Vagina (tissue), 2 donors: ENCODE results near the gene SIX3. TPM values are rescaled to one million over a fixed set of nuclear protein-coding genes. Genes with fewer than 3 reads are reported as not detected.

ENCODE experiments used
- DNase-seq, 2 donors: peaks; one replicate each; pipeline ENCODE4 v3.0.0-alpha.2; 2017; ENCODE audit errors: extremely low spot score in 2 of 2
- H3K27ac ChIP-seq: fragments of 200-600 bp; sonication (generic); one replicate; pipeline ENCODE4 v1.5.1; 2019
- H3K27me3 ChIP-seq: fragments of 200-600 bp; sonication (generic); one replicate; pipeline ENCODE4 v1.5.1; 2019
- H3K36me3 ChIP-seq, 2 donors: fragments of 200-600 bp; sonication (generic); one replicate each; pipeline ENCODE4 v1.5.1; 2017 to 2019
- H3K4me1 ChIP-seq: fragments of 200-600 bp; sonication (generic); one replicate; pipeline ENCODE4 v1.5.1; 2019
- H3K4me3 ChIP-seq, 2 donors: fragments of 200-600 bp; sonication (generic); 1 replicate in 1 of 2; 2 replicates in 1 of 2; pipeline ENCODE4 v1.5.1; 2016 to 2019
- H3K9me3 ChIP-seq: fragments of 200-600 bp; sonication (generic); one replicate; pipeline ENCODE4 v1.5.1; 2019
- POLR2A ChIP-seq, 2 donors: fragments of 450-650 bp; IDR thresholded peaks; one replicate each; pipeline ENCODE4 v1.6.1; 2017; ENCODE audit warnings: antibody characterized with exemption in 2 of 2, mild to moderate bottlenecking in 2 of 2, moderate library complexity in 2 of 2
- POLR2AphosphoS5 ChIP-seq, 2 donors: sonication (generic); formaldehyde crosslinking; IDR thresholded peaks; one replicate each; pipeline ENCODE4 v1.9.0; 2017; ENCODE audit warnings: antibody characterized with exemption in 2 of 2, mild to moderate bottlenecking in 2 of 2, low read depth in 1 of 2; ENCODE audit not compliant: insufficient read depth in 1 of 2
- intact Hi-C: fragments of 100-400 bp; cut with DNase I; formaldehyde crosslinking; loops from one replicate; pipeline ENCODE4 v1.15.1; 2023
- total RNA-seq: library from RNA; depleted of rRNA; stranded (reverse); fragments of >200 nt; gene quantifications from one replicate; pipeline ENCODE4 v1.2.3, GENCODE V29; 2016
- TF ChIP-seq, protein P1 (sequence below), 3 experiments: fragments of 450-650 bp in 2 of 3; fragments of 200-600 bp in 1 of 3; sonication (generic) in 1 of 3; IDR thresholded peaks; one replicate each; pipeline ENCODE4 v1.5.1; 2017 to 2019; ENCODE audit warnings: antibody characterized with exemption in 3 of 3, mild to moderate bottlenecking in 2 of 3, moderate library complexity in 2 of 3

The SIX3 gene
- total RNA-seq, 1 donor from 2014 or later, result not detected

DNA sequence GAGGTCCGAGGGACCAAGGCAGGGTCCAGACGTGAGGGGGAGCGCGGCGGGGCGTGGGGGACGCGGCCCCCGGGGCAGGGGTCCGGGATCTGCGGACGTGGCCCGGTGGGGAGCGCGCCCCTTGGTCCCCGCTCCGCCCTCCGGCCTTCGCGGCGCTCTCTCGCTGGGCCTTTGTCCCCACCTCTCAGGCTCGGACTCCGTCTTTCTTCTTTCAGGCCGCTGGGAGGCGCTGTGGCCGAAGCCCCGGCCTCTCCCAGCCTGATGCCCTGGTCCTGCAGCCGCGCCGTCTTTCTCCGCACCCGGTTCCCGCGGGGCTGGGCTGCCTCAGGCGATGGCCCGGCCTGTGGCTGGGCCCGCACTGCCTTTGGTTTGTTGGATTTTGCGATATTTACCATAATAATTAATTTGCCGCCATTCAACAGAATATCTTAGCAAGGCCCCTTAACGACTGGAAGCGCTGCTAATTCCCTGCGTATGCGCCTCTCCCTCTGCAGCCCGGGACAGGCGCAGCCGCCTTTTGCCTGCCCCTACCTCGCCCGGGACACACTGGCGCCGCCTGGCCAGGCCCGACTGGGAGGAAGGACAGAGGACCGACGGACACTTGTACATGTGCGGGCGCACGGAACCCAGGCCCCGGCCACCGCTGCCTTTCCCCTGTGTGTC is 10.8 kb downstream of the SIX3 start:
- peak overlapping the region; percentile 21 to 35 for H3K4me3 ChIP-seq

GRCh38 chr2:44952806-44953498 is 11.4 kb downstream of the SIX3 start:
- peak overlapping the region; percentile 21 to 35 for H3K4me3 ChIP-seq
- intact Hi-C loops, result loop anchor here (5.0 to 10.0 kb wide), 2 partner anchors 908 to 1289 kb away; no protein-coding TSS in a partner anchor
- DNase-seq, result no peak
- H3K4me1 ChIP-seq, result peaks cover 44% of the 10 kb centered on the region
- TF ChIP-seq, protein P1, sequence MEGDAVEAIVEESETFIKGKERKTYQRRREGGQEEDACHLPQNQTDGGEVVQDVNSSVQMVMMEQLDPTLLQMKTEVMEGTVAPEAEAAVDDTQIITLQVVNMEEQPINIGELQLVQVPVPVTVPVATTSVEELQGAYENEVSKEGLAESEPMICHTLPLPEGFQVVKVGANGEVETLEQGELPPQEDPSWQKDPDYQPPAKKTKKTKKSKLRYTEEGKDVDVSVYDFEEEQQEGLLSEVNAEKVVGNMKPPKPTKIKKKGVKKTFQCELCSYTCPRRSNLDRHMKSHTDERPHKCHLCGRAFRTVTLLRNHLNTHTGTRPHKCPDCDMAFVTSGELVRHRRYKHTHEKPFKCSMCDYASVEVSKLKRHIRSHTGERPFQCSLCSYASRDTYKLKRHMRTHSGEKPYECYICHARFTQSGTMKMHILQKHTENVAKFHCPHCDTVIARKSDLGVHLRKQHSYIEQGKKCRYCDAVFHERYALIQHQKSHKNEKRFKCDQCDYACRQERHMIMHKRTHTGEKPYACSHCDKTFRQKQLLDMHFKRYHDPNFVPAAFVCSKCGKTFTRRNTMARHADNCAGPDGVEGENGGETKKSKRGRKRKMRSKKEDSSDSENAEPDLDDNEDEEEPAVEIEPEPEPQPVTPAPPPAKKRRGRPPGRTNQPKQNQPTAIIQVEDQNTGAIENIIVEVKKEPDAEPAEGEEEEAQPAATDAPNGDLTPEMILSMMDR (IDR thresholded peaks at IDR 0.05), result no peak
- no peak for TF ChIP-seq POLR2A (IDR thresholded peaks at IDR 0.05)
- TF ChIP-seq POLR2AphosphoS5 (IDR thresholded peaks at IDR 0.05; ENCODE audit: insufficient read depth in 1 of 2, low read depth in 1 of 2), result no peak
- H3K27me3 ChIP-seq, result peaks cover 6% of the 10 kb centered on the region
- no peaks in the 10 kb centered on the region for H3K9me3 ChIP-seq
- no peak overlapping the region for H3K27ac ChIP-seq
- H3K36me3 ChIP-seq, result no peaks in the 10 kb centered on the region

More for the DNA sequence above, 10.8 kb downstream of the SIX3 start:
- DNase-seq, result no peak
- H3K36me3 ChIP-seq, result no peaks in the 10 kb centered on the region
- H3K27ac ChIP-seq, result no peak overlapping the region
- H3K9me3 ChIP-seq, result no peaks in the 10 kb centered on the region
- H3K27me3 ChIP-seq, result peaks cover 6% of the 10 kb centered on the region
- intact Hi-C loops, result loop anchor here (5.0 to 10.0 kb wide), 2 partner anchors 907 to 1290 kb away; no protein-coding TSS in a partner anchor
- H3K4me1 ChIP-seq, result peaks cover 44% of the 10 kb centered on the region
- no peak for TF ChIP-seq POLR2AphosphoS5 (IDR thresholded peaks at IDR 0.05; ENCODE audit: insufficient read depth in 1 of 2, low read depth in 1 of 2)
- TF ChIP-seq, protein P1 (IDR thresholded peaks at IDR 0.05), result peak in 1 of 3 experiments; percentile 20

DNA sequence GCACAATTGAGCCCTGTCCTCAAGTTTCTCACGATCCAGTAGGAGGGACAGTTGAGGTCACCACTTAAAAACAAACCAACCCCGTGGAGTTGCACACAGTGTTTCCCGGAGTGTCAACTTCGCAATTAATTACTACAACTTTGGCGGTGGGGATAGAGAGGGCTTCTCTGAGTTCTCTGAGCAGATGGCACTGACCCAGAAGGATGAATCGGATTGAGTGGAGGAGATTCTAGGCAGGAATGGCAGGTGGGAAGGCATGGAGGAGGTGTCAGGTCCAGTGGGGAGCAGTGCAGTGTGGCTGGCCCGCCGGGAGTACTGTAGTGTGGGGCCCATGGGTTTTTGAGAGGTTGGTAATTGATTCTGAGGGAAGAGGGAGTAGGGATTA is 12.0 kb downstream of the SIX3 start:
- no peak for TF ChIP-seq POLR2AphosphoS5 (IDR thresholded peaks at IDR 0.05; ENCODE audit: insufficient read depth in 1 of 2, low read depth in 1 of 2)
- no peak for TF ChIP-seq POLR2A (IDR thresholded peaks at IDR 0.05)
- TF ChIP-seq, protein P1 (IDR thresholded peaks at IDR 0.05), result no peak
- Histone ChIP-seq H3K36me3 (no peaks in the 10 kb centered on the region), H3K4me3 (no peak overlapping the region), H3K27me3 (peaks cover 6% of the 10 kb centered on the region), H3K4me1 (peaks cover 48% of the 10 kb centered on the region), H3K9me3 (no peaks in the 10 kb centered on the region), H3K27ac (no peak overlapping the region)
- DNase-seq, result no peak
- intact Hi-C loops, result loop anchor here (5.0 to 10.0 kb wide), 2 partner anchors 909 to 1289 kb away; no protein-coding TSS in a partner anchor

- TF ChIP-seq POLR2A (IDR thresholded peaks at IDR 0.05), result no peak
- intact Hi-C loops, result loop anchor here (5.0 to 10.0 kb wide), 2 partner anchors 910 to 1288 kb away; no protein-coding TSS in a partner anchor
- Histone ChIP-seq H3K4me1 (peaks cover 55% of the 10 kb centered on the region), H3K4me3 (peak overlapping the region in 1 of 2 donors; percentile 20), H3K27ac (no peak overlapping the region), H3K36me3 (no peaks in the 10 kb centered on the region), H3K9me3 (no peaks in the 10 kb centered on the region), H3K27me3 (peaks cover 6% of the 10 kb centered on the region)
- no peak for DNase-seq
These were observed 13.0 kb downstream of the SIX3 start for GRCh38 chr2:44954447-44954888.

- DNase-seq, result no peak
- Histone ChIP-seq H3K4me1 (peaks cover 54% of the 10 kb centered on the region), H3K27ac (no peak overlapping the region), H3K4me3 (peak overlapping the region; percentile 19 to 20), H3K36me3 (no peaks in the 10 kb centered on the region), H3K9me3 (no peaks in the 10 kb centered on the region), H3K27me3 (peaks cover 6% of the 10 kb centered on the region)
- intact Hi-C loops, result loop anchor here (5.0 to 10.0 kb wide), 2 partner anchors 910 to 1287 kb away; no protein-coding TSS in a partner anchor
- no peak for TF ChIP-seq POLR2AphosphoS5 (IDR thresholded peaks at IDR 0.05; ENCODE audit: insufficient read depth in 1 of 2, low read depth in 1 of 2)
- TF ChIP-seq, protein P1 (IDR thresholded peaks at IDR 0.05), result no peak
- no peak for TF ChIP-seq POLR2A (IDR thresholded peaks at IDR 0.05)
These were observed 13.5 kb downstream of the SIX3 start for GRCh38 chr2:44954889-44955592.
